Measurements from ENCODE around the gene GGT6.

GRCh38 chr17:4604111-4604644 is 43.8 kb upstream of the GGT6 start:
- TF ChIP-seq CTCF (IDR thresholded peaks at IDR 0.05; ENCODE audit: low read length) (no peak), EZH2 (IDR thresholded peaks at IDR 0.05; ENCODE audit: borderline replicate concordance, low read length) (no peak)

Measured in OCI-LY1 (cell line).